HEK293T (cell line): ENCODE measurements around the gene GC.

Source experiments
- ARNT ChIP-seq: fragments of 450-650 bp; IDR thresholded peaks from 2 replicates; pipeline ENCODE4 v1.6.1; 2017; ENCODE audit warnings: mild to moderate bottlenecking
- BHLHE40 ChIP-seq: fragments of 450-650 bp; IDR thresholded peaks from 2 replicates; pipeline ENCODE4 v1.6.1; 2016; ENCODE audit warnings: mild to moderate bottlenecking, moderate library complexity, borderline replicate concordance
- CTBP1 ChIP-seq: fragments of 450-650 bp; IDR thresholded peaks from 2 replicates; pipeline ENCODE4 v1.6.1; 2016; ENCODE audit warnings: borderline replicate concordance
- ELF4 ChIP-seq: fragments of 450-650 bp; IDR thresholded peaks from 2 replicates; pipeline ENCODE4 v1.6.1; 2017; ENCODE audit warnings: antibody characterized with exemption
- FOXK2 ChIP-seq: fragments of 450-650 bp; IDR thresholded peaks from 2 replicates; pipeline ENCODE4 v1.6.1; 2016; ENCODE audit warnings: mild to moderate bottlenecking
- FOXM1 ChIP-seq: fragments of 450-650 bp; IDR thresholded peaks from 2 replicates; pipeline ENCODE4 v1.6.1; 2017; ENCODE audit warnings: mild to moderate bottlenecking, borderline replicate concordance
- HDGF ChIP-seq: fragments of 450-650 bp; IDR thresholded peaks from 2 replicates; pipeline ENCODE4 v1.6.1; 2017; ENCODE audit warnings: antibody characterized with exemption, borderline replicate concordance
- L3MBTL2 ChIP-seq: fragments of 450-650 bp; conservative IDR thresholded peaks from 2 replicates; pipeline ENCODE4 v1.6.1; 2016; ENCODE audit warnings: mild to moderate bottlenecking
- NFRKB ChIP-seq: fragments of 450-650 bp; IDR thresholded peaks from 2 replicates; pipeline ENCODE4 v1.6.1; 2016; ENCODE audit warnings: mild to moderate bottlenecking, moderate library complexity
- SP1 ChIP-seq: fragments of 450-650 bp; IDR thresholded peaks from 2 replicates; pipeline ENCODE4 v1.6.1; 2017
- SUZ12 ChIP-seq: fragments of 450-650 bp; IDR thresholded peaks from 2 replicates; pipeline ENCODE4 v1.6.1; 2016; ENCODE audit warnings: mild to moderate bottlenecking
- TARDBP ChIP-seq: fragments of 450-650 bp; IDR thresholded peaks from 2 replicates; pipeline ENCODE4 v1.6.1; 2016
- ZNF384 ChIP-seq: fragments of 450-650 bp; IDR thresholded peaks from 2 replicates; pipeline ENCODE4 v1.6.1; 2016
- TF ChIP-seq, protein P1 (sequence below): fragments of 450-650 bp; IDR thresholded peaks from 2 replicates; pipeline ENCODE4 v1.6.1; 2016

DNA sequence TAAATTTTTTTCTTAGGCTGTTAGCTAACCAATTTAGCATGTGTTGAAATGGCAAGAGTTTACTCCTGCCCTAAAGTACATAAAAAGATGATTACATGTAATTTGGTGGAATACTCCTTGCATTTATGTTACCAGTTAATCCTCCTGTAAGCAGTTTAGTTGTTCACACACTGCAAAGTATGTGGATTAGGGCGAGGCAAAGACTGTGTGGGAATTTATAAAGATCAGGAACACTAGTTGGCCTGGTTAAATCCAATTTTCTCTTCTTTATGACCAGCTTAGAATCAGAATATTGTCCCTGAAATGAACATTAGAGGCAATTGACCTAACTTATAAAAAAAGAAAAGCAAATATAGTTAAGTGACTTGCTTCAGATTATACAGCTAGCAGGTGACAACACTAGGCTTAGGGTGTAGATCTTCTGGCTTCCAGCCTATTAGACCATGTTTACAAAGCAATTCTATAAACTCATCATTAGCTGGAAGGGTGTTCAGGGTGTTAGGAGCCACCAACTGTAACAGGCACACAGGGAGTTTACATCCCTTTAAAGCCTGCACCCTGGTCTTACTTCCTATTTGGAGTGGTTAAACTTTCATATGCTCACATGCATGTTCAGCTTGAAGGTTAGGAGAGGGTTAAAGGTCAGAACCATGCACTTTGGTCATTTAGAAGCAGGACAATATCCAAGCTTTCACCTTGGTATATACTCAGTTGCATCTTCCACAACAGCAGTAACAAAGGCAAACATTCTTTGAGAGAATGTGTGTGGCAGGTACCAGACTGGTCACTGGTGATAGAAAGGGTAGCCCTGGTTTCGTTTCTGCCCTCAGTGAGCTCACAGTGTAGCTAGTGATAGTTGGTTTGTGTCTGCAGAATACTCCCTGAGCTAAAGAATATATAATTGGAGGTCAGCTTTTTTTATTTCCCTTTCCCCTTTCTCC, 72.6 kb downstream of the GC start:
- TF ChIP-seq BHLHE40 (no peak), FOXM1 (no peak), ARNT (no peak), SUZ12 (no peak), HDGF (no peak), NFRKB (no peak), L3MBTL2 (no peak), ZNF384 (no peak), SP1 (no peak), FOXK2 (no peak), CTBP1 (no peak), ELF4 (no peak), TARDBP (no peak)
- TF ChIP-seq, protein P1, sequence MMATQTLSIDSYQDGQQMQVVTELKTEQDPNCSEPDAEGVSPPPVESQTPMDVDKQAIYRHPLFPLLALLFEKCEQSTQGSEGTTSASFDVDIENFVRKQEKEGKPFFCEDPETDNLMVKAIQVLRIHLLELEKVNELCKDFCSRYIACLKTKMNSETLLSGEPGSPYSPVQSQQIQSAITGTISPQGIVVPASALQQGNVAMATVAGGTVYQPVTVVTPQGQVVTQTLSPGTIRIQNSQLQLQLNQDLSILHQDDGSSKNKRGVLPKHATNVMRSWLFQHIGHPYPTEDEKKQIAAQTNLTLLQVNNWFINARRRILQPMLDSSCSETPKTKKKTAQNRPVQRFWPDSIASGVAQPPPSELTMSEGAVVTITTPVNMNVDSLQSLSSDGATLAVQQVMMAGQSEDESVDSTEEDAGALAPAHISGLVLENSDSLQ = no peak
